Stimulated activated CD8-positive, alpha-beta memory T cell treated with anti-CD3 and anti-CD28 coated beads, Interleukin-7, amount 100 ng/mL, for 1 hour (primary cell): ENCODE results near the gene CNN1.

ENCODE experiments used
- DNase-seq, 2 donors: peaks; one replicate each; pipeline ENCODE4 v3.0.0-alpha.2; 2020; ENCODE audit warnings: low read depth in 2 of 2

The CNN1 gene

DNA sequence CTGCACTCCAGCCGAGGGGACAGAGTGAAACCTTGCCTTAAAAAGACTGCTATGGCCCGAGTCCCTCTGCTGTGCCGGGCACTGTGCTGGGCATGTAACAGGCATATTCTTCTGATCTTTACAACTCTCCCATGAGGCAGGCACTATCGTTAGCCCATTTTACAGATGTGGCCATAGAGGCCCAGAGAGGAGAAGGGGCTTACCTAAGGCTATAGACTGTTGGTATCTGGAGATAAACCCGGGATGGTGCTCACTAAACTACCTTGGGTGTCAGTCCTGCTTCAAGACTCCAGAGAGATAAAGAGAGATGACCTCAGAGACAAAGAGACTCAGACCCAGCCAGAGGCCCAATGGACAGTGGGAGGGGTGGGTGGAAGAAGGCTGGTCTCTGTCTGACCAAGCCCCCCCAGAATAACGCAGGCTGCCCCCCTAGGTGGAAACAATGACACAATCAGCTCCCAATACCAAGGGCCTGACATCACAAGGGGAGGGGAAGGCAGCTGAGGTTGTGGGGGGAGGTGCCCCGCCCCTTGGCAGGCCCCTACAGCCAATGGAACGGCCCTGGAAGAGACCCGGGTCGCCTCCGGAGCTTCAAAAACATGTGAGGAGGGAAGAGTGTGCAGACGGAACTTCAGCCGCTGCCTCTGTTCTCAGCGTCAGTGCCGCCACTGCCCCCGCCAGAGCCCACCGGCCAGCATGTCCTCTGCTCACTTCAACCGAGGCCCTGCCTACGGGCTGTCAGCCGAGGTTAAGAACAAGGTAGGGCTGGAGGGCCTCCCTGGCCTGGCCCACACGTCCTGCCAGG, at the start of gene CNN1:
TSS of gene CNN1 (plus strand) at position 620 of the 805 bp plus-strand sequence. CDS start at position 697, 77 bp downstream.
- DNase-seq = no peak

DNA sequence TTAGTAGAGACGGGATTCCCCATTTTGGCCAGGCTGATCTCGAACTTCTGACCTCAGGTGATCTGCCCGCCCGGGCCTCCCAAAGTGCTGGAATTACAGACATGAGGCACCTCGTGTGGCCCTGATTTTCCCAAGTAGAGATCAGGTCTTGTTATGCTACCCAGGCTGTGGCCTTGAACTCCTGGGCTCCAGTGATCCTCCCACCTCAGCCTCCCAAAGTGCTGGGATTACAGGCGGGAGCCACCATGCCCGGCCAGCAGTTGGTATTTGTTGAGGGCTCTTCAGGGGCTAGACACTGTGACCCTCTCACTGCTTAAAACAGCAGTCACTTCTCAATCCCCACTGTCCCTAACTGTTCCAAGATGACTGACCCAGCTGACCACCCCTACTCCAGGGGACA, 49.3 kb upstream of the CNN1 start:
- no peak for DNase-seq

DNA sequence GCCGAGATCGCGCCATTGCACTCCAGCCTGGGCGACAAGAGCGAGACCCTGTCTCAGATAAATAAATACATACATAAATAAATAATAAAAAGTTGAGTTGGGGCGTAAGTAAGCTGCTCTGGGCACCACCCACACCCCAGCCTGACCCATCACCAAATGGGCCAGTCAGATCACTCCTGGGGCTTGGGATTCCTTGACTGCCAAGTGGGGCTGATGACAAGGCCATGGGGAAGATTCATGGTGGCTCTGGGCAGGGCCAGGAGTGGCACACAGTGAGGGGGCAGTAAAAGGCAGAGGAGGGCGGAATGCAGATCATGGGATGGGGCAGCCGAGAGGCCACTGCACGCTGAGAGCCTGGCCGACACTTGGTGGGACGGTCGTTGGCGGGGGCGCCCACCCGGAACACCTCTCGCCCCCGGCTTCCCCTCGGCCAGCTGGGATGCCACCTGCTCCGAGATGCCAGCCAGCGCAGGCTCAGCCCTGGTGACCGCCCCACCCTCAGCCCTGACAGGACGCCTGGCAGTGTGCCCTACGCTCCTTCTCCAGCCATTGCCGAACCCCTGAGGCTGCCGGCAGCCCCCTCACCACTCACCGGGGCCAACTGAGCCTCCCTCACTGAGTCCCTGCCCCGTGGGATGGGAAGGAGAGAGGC, 43.9 kb upstream of the CNN1 start:
- no peak for DNase-seq

DNA sequence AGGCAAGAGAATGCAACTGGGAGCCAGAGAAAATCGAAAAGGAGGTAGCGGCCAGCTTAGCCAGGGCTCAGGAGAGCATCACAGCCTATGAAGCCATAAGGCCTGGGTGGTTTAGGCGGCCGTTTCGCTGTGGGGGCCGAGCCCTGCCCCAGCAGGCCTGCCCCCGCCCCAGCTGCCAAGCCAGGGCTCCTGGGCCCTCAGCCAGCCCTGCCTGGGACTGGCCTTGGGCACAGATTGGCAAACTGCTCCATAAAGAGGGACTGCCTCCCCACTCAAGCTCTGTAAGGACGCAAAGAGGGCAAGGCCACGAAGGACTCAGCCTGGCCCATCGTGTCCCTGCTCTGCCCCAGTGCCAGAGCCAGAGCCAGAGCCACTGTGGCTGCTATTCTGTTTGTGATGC, 43.2 kb upstream of the CNN1 start:
- no peak for DNase-seq

DNA sequence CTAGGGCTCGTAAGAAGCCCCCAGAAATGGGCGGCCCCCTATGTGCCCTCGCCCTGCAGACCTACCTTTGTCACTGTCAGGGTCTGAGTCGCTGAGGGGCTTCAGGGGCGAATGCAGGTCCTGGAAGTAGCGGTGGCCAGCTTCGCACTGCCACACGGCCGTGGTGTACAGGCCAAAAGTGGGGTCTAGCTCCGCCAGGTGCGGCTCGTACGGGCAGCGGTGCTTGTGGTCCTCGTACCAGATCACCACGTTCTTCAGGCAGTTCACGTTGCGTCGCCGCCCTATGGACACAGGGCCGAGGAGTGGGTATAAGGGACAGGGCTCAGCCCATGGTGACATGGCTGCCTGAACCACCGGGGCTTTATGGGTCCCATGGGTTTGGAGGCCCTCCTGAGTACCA, 42.8 kb upstream of the CNN1 start:
- DNase-seq = no peak

DNA sequence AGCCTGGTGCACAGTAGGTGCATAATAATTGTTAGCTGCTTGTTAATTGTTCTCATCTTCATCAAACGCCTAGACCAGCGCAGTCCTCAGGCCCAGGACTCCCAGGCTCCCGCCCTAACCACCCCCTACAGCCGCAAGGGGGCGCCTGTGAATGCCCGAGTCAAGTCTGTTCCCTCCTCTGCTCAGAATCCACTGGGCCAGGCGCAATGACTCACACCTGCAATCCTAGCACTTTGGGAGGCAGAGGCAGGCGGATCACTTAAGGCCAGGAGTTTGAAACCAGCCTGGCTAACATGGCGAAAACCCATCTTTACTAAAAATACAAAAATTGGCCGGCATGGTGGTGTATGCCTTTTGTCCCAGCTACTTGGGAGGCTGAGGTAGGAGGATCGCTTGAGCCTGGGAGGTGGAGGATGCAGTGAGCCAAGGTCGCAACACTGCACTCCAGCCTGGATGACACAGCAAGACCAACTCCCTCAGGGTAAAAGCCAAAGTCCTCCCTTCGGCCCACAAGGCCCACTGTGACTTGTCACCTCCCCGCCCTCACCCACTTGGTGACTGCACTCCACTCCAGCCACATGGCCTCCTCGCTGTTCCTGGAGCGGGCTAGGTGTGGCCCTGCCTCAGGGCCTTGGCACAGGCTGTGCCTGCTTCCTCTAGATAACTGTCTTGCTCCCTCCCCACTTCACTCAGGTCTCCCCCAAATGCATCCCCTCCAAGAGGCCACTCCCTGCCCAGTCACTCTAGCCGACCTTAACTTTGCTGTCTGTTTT, 42.1 kb upstream of the CNN1 start:
- peak in 1 of 2 donors; percentile 16 for DNase-seq

DNA sequence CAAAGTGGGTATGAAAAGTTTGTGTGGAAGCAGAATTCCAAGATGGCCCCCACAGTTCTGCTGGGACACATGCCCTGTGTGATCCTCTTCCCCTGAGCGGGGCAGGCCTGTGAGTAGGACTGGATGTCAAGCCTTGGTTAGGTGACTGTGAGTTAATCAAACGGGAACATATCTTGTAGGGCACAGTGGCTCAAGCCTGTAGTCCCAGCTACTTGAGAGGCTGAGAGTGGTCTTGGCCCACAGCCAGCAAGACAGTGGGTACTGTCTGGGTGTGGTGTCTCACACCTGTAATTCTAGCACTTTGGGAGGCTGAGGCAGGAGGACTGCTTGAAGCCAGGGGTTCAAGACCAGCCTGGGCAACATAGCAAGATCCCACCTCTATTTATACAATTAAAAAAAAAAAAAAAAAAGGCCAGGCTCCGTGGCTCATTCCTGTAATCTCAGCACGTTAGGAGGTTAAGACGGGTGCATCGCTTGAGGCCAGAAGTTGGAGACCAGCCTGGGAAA, 39.4 kb upstream of the CNN1 start:
- no peak for DNase-seq

DNA sequence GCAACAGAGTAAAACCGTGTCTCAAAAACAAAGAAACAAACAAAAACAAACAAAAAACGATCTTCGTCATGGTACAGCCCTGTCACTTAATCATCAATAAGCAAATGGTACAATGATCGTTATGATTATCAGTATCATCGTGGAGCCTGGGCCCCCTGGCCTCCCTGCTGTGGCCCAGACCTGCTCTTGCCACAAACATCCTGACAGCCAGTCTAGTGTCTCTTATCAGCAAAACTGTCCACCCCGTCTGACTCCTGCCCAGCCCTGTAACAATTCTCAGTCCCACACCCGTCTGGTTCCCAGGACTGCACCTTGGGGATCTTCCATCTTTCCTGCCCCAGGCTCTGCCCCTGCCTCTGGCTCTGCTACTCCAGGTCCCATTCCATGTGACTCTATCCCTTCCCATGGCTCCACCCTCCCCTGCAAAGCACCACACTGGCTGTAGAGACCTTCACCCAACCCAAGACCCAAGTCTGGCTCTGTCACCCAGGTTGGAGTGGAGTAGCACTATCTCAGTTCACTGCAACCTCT, 38.7 kb upstream of the CNN1 start:
- no peak for DNase-seq

DNA sequence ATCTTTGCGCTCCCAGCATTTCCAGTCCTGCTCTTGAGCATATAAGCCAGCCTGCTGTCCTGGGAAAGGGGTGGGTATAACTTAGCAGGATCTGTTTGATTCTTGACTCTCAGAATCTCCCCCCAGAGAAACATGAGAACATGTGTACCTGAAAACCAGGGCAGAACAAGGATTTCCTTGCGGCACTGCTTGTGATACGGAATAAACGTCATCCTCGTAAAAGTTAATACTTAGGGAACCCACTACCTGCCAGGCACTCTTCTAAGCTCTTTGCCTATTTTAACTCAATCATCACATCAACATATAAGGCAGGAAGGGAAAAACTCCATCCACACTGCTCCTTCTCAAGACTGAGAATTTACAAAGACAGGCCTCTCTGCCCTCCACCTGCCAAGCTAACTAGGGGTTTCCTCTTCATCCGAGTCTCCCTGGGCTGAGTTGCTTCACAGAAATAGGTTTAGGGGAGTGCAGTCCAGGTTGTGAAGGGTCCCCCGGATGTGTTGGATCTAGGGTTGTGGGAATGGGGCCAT, 34.1 kb upstream of the CNN1 start:
- DNase-seq = no peak

DNA sequence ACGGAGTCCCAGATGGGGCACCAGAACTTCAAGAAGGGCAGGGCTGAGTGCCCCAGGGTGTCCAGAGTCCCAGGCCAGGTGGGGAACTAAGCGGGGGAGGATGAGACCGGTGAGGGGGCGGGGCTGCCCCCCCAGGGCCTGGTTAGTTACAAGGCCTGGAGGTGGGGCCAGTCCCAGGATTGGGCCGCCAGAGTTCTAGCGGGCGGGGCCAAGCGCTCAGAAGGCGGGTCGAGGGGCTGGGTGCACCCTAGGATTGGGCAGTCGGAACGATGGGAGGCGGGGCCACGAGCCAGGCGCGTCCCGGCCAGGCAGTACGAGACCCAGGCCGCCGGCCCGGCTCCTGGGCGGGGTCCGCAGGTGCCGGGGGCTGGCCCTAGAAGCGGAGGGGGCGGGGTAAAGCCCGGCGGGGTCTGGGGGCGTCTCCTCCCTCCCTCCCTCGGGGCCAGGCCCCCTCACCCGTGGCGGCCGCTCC, 33.6 kb upstream of the CNN1 start:
- peak; percentile 90 to 92 for DNase-seq

DNA sequence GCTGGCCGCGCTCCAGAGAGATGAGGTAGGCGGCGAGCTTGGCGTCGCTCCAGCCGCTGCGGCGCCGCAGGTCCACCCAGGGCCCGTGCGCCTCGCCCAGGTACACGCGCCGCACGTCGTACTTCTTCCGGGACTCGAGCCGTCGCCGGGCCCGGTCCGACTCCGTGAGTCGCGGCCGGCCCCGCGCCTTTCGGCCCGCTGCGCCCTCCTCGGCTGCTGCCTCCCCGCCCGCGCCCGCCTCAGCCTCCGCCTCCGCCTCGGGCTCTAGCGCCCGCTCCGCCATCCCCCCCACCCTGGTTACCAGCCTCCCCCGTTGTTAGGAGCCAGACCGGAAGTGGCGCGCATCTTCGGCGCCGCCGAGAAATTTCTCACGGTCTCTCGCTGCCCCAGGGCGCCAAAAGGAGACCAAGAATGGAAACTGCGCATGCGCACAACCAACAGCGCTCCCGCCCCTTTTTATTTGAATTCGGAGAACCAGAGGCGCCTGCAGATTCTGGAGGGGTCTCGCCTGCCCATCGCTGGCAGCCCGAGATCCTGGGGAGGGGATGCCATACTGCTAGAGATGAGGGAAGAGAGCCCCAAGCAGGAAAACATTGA, 33.0 kb upstream of the CNN1 start, which contains the start of gene ZNF653:
TSS of gene ZNF653 (minus strand) at position 336 of the 597 bp plus-strand sequence. CDS start at position 283, 53 bp downstream.
- peak; percentile 90 to 94 for DNase-seq

DNA sequence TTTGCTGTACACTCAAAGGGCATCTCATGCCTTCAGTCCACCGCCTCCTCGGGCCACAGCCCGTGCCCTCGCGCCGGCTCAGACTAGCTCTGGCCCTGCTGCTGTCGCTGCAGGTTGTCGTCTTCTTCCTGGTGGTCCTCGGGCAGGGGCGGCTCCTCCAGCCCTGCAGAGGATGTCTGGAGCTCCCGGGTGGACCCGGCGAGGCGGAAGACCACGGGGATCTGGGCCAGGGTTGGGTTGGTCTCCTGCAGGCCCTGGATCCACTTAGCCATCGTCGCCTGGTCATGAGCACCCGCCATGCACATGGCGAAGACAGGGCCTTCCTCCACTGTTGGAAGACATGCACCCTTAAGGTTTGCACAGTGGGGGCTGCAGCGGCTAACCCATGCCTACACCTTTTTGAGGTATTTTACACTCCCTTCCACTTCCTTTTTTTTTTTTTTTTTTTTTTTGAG, 32.5 kb upstream of the CNN1 start:
- DNase-seq = no peak

DNA sequence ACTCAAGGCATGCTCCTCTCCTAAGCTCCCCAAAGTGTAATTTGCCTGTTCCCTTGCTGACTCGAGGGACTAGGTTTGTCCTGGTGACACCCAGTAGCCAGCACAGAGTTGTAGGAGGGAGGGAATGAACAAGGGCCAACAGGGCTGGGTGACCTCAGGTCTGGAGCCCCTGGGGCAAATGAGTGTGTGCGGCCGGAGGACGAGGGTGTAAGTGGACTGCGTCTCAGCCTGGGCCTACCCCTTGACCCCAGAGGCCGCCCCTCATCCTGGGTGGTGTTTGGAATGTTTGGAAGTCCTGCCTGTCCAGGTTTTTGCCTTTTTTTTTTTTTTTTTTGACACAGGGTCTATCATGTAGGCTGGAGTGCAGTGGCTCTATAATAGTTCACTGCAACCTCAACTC, 31.7 kb upstream of the CNN1 start:
- no peak for DNase-seq

DNA sequence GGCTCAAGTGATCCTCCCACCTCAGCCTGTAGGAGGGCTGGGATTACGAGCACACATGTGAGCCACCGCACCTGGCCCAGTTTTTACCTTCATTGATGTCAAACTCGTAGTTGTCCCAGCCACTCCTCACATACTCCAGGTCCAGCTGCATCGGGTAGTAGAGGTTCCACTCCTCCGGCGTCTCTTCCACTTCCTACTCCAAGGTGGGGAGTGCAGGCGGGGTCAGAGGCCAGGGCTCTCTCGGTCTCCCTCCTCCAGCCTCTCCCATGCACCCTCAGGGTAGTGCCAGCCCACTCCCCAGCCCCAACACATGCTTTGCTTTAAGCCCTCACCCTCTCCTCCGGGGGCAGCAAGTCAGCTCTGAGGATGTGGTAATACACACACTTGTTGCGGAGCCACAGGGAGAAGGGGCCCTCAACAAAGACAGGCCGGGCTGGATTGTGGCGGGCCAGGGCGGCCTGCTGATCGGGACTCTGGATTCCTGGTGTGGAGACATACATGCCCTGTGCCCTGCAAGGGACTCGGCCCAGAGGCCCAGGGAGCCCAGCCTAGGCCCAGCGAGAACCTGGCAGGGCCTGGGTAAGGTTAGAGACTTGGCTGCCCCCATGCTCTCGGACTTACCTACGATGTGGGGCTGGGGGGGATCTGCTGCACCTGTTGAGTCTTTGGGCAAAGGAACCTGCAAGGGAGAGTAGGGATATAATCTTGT, 31.1 kb upstream of the CNN1 start:
- DNase-seq = no peak

DNA sequence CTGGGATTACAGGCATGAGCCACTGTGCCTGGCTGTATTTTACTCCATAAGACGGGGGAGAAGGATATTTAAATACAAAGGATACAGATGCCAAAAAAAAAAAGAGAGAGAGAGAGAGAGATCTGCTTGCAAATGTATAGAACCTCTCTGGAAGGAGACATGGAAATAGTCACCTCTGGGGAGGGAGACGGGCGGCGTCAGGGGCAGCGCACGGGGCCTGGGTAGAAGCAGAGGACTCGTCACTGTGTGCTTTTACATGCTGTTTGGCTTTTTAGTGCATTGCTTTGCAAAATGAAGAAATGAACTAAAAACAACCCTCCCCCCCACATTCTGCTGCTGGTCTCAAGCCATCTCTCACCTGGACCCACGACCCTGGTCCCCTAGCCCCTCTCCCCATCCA, 28.2 kb upstream of the CNN1 start:
- no peak for DNase-seq

DNA sequence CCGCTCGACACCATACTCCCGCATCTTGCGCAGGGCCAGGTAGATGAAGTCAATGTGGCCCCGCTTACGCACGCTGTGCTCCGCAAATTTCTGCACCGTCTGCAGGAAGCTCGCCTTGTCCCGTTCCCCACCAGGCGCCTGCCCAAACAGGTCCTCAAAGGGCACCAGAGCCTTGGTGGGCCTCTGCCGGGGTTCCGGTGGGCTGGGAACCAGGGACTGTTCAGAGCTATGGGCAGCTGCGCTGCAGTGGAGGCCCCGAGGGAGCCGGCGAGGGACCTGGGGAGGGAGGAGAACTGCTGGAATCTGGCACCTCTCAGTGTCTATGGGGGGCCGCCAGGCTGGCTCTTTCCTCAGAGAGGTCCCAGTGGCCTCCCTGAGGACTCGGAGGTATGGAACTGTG, 24.7 kb upstream of the CNN1 start:
- no peak for DNase-seq

DNA sequence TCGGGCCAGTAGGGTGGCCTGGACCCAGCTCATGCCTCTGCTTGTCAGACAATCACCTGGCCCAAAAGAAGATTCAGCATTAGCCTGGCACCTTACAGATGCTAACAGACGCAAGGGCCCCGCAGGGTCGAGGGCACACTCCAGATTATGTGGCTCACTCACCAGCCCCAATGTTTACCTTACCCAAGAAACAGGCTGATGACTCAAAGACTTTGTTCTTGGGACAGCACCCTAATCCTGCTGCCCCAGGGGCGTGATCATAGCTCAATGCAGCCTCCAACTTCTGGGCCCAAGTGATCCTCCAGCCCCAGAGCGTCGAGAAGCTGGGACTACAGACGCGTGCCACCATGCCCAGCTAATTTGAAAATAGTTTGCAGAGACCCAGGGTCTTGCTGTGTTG, 19.5 kb upstream of the CNN1 start:
- DNase-seq = no peak

DNA sequence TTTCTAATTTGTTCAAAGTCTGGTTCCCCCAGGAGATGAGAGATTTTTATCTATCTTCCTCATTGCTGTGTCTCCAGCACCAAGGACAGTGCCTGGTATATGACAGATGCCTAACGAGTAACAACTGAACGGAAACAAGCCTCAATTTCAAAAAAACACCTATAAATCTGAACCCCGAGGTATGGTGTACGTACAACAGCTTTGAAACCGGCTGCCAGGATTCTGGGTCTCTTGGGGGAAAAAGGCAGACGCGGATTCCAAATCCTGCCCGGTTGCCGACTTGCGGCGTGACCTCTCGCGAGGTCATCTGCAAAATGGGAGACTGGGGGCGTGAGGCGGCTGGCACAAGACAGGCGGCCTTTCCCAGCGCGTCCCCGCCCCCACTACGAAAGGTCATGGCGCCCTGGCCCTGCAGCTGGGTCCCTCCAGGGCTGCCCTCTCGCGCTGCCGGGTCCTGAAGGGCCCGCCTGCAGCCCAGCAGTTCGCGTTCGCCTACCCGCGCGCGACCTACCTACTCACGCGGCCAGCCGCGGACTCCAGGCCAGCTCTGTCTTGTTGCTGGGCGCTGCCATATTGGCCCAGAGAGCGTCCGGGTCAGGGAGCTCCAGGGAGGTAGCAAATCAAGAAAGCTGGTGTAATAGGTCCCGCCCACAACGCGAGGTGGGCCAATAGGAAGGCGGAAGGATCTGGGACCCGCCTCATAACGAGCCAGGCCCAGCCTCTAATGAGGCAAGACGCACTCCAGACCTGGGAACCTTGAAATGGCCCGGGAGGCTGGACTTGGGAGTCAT, 9.9 kb upstream of the CNN1 start, which contains the start of gene ECSIT:
TSS of gene ECSIT (minus strand) at position 584 of the 791 bp plus-strand sequence. CDS start 9,964 bp downstream, outside the sequence.
- DNase-seq = peak; percentile 77 to 83

DNA sequence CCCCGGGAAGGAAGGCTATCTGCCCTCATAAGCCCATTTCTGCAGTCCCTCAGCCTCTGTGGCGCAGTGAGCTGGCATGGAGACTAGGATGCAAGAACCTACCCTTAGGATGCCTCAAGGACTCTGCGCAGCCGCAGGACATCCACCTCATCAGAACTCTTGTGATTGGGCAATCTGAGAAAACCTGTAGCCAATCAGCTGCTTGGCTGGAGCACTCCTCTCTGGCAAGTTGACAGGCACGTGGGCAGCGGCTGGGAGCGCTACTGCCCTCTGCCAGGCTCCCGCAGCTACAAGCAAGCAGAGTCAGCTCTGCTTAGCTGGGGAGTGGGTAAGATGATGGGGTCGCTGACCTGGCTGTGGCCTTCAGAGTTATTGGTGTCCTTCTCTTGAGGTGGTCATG, 8.2 kb upstream of the CNN1 start:
- DNase-seq = no peak
